HEK293 (cell line): Measurements from ENCODE around the gene HERC5.

Experiments used
- EGR2 ChIP-seq: fragments of 450-650 bp; formaldehyde crosslinking; IDR thresholded peaks from 2 replicates; pipeline ENCODE4 v1.5.1; 2016; ENCODE audit warnings: low read depth, missing biosample characterization, missing genetic modification characterization
- MYNN ChIP-seq: fragments of 450-650 bp; formaldehyde crosslinking; IDR thresholded peaks from 2 replicates; pipeline ENCODE4 v1.5.1; 2016; ENCODE audit warnings: missing biosample characterization, missing genetic modification characterization, borderline replicate concordance
- PBX3 ChIP-seq: sonication (generic); formaldehyde crosslinking; IDR thresholded peaks from 2 replicates; pipeline ENCODE4 v1.8.1; 2022; ENCODE audit warnings: mild to moderate bottlenecking, moderate library complexity, missing genetic modification reagents
- SP2 ChIP-seq: fragments of 450-650 bp; formaldehyde crosslinking; IDR thresholded peaks from 2 replicates; pipeline ENCODE4 v1.5.1; 2016; ENCODE audit warnings: missing biosample characterization, missing genetic modification characterization
- ZBTB11 ChIP-seq: fragments of 450-650 bp; formaldehyde crosslinking; conservative IDR thresholded peaks from 2 replicates; pipeline ENCODE4 v1.5.1; 2016; ENCODE audit warnings: low read depth, missing biosample characterization, missing genetic modification characterization
- ZNF23 ChIP-seq: fragments of 450-650 bp; formaldehyde crosslinking; IDR thresholded peaks from 2 replicates; pipeline ENCODE4 v1.5.1; 2016; ENCODE audit warnings: missing biosample characterization, missing genetic modification characterization, borderline replicate concordance
- ZNF311 ChIP-seq: fragments of 450-650 bp; formaldehyde crosslinking; IDR thresholded peaks from 2 replicates; pipeline ENCODE4 v1.5.1; 2017; ENCODE audit warnings: missing biosample characterization, missing genetic modification characterization, borderline replicate concordance
- ZNF398 ChIP-seq: fragments of 450-650 bp; formaldehyde crosslinking; IDR thresholded peaks from 2 replicates; pipeline ENCODE4 v1.5.1; 2017; ENCODE audit warnings: missing biosample characterization, missing genetic modification characterization
- ZNF621 ChIP-seq: fragments of 450-650 bp; formaldehyde crosslinking; IDR thresholded peaks from 2 replicates; pipeline ENCODE4 v1.5.1; 2017; ENCODE audit warnings: missing biosample characterization, missing genetic modification characterization
- ZSCAN4 ChIP-seq: fragments of 450-650 bp; formaldehyde crosslinking; IDR thresholded peaks from 2 replicates; pipeline ENCODE4 v1.5.1; 2017; ENCODE audit warnings: missing biosample characterization, missing genetic modification characterization
- TF ChIP-seq, protein P1 (sequence below): fragments of 450-650 bp; formaldehyde crosslinking; IDR thresholded peaks from 2 replicates; pipeline ENCODE4 v1.5.1; 2016; ENCODE audit warnings: missing biosample characterization, missing genetic modification characterization
- TF ChIP-seq, protein P2 (sequence below): fragments of 450-650 bp; formaldehyde crosslinking; IDR thresholded peaks from 2 replicates; pipeline ENCODE4 v1.5.1; 2016; ENCODE audit warnings: missing biosample characterization, missing genetic modification characterization

- no peak for TF ChIP-seq ZNF621 (tag by site-specific recombination)
- no peak for TF ChIP-seq ZSCAN4 (tag by site-specific recombination)
- TF ChIP-seq, protein P1, sequence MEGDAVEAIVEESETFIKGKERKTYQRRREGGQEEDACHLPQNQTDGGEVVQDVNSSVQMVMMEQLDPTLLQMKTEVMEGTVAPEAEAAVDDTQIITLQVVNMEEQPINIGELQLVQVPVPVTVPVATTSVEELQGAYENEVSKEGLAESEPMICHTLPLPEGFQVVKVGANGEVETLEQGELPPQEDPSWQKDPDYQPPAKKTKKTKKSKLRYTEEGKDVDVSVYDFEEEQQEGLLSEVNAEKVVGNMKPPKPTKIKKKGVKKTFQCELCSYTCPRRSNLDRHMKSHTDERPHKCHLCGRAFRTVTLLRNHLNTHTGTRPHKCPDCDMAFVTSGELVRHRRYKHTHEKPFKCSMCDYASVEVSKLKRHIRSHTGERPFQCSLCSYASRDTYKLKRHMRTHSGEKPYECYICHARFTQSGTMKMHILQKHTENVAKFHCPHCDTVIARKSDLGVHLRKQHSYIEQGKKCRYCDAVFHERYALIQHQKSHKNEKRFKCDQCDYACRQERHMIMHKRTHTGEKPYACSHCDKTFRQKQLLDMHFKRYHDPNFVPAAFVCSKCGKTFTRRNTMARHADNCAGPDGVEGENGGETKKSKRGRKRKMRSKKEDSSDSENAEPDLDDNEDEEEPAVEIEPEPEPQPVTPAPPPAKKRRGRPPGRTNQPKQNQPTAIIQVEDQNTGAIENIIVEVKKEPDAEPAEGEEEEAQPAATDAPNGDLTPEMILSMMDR: no peak
- no peak for TF ChIP-seq PBX3
- TF ChIP-seq ZNF398 (tag by site-specific recombination): no peak
- TF ChIP-seq MYNN: no peak
- no peak for TF ChIP-seq SP2 (tag by site-specific recombination)
- no peak for TF ChIP-seq ZNF311 (tag by site-specific recombination)
- TF ChIP-seq, protein P2, sequence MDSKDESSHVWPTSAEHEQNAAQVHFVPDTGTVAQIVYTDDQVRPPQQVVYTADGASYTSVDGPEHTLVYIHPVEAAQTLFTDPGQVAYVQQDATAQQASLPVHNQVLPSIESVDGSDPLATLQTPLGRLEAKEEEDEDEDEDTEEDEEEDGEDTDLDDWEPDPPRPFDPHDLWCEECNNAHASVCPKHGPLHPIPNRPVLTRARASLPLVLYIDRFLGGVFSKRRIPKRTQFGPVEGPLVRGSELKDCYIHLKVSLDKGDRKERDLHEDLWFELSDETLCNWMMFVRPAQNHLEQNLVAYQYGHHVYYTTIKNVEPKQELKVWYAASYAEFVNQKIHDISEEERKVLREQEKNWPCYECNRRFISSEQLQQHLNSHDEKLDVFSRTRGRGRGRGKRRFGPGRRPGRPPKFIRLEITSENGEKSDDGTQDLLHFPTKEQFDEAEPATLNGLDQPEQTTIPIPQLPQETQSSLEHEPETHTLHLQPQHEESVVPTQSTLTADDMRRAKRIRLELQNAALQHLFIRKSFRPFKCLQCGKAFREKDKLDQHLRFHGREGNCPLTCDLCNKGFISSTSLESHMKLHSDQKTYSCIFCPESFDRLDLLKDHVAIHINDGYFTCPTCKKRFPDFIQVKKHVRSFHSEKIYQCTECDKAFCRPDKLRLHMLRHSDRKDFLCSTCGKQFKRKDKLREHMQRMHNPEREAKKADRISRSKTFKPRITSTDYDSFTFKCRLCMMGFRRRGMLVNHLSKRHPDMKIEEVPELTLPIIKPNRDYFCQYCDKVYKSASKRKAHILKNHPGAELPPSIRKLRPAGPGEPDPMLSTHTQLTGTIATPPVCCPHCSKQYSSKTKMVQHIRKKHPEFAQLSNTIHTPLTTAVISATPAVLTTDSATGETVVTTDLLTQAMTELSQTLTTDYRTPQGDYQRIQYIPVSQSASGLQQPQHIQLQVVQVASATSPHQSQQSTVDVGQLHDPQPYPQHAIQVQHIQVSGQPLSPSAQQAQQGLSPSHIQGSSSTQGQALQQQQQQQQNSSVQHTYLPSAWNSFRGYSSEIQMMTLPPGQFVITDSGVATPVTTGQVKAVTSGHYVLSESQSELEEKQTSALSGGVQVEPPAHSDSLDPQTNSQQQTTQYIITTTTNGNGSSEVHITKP (tag by site-specific recombination): no peak
- TF ChIP-seq EGR2 (tag by site-specific recombination): no peak
- no peak for TF ChIP-seq ZNF23 (tag by site-specific recombination)
- no peak for TF ChIP-seq ZBTB11 (tag by site-specific recombination)
These were observed 38.5 kb upstream of the HERC5 start for GRCh38 chr4:88418411-88418810.
